Peyer's patch (tissue), 4 donors: Measurements from ENCODE around the gene SMIM38. TPM values are rescaled to one million over a fixed set of nuclear protein-coding genes. Genes with fewer than 3 reads are reported as not detected.

Source experiments
- DNase-seq, 3 donors: peaks; one replicate each; pipeline ENCODE4 v3.0.0-alpha.2; 2017 to 2019
- H3K27ac ChIP-seq, 4 donors: fragments of 200-600 bp; sonication (generic); one replicate each; pipeline ENCODE4 v1.5.1; 2016 to 2019
- H3K27me3 ChIP-seq, 2 donors: fragments of 200-600 bp; sonication (generic); one replicate each; pipeline ENCODE4 v1.5.1; 2019
- H3K36me3 ChIP-seq, 3 donors: fragments of 200-600 bp; sonication (generic); one replicate each; pipeline ENCODE4 v1.5.1; 2016 to 2019
- H3K4me1 ChIP-seq, 4 donors: fragments of 200-600 bp; sonication (generic); one replicate each; pipeline ENCODE4 v1.5.1; 2016 to 2019
- H3K4me3 ChIP-seq, 4 donors: fragments of 200-600 bp; sonication (generic); 1 replicate in 3 of 4; 2 replicates in 1 of 4; pipeline ENCODE4 v1.5.1; 2016 to 2019; ENCODE audit warnings: mild to moderate bottlenecking in 1 of 4
- H3K9me3 ChIP-seq, 4 donors: fragments of 200-600 bp; sonication (generic); one replicate each; pipeline ENCODE4 v1.5.1; 2016 to 2019; ENCODE audit warnings: mild to moderate bottlenecking in 1 of 4
- POLR2A ChIP-seq, 2 donors: fragments of 450-650 bp; IDR thresholded peaks; one replicate each; pipeline ENCODE4 v1.5.1; 2017; ENCODE audit warnings: antibody characterized with exemption in 2 of 2, mild to moderate bottlenecking in 2 of 2, moderate library complexity in 2 of 2
- total RNA-seq, 4 donors: library from RNA; depleted of rRNA; stranded (reverse); fragments of >200 nt; gene quantifications; one replicate each; pipeline ENCODE4 v1.1.0, GENCODE V29; 2016
- TF ChIP-seq, protein P1 (sequence below), 6 experiments: fragments of 450-650 bp in 4 of 6; fragments of 200-600 bp in 2 of 6; sonication (generic) in 1 of 6; IDR thresholded peaks; one replicate each; pipeline ENCODE4 v1.5.1; 2017 to 2019; ENCODE audit warnings: antibody characterized with exemption in 6 of 6, mild to moderate bottlenecking in 3 of 6, moderate library complexity in 1 of 6

The SMIM38 gene
- total RNA-seq, 4 donors from 2014 or later, result 0.95 to 2.8 TPM; not detected in 2

DNA sequence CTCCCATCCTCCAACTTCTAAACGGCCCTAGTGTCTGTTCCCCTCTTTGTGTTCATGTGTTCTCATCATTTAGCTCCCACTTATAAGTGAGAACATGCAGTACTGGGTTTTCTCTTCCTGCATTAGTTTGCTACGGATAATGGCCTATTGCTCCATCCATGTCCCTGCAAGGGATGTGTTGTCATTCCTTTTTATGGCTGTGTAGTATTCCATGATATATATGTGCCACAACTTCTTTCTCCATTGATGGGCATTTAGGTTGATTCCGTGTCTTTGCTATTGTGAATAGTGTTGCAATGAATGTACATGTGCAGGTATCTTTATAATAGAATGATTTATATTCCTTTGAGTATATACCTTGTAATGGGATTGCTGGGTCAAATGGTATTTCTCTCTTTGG lies 5.6 kb upstream of the SMIM38 start:
- peaks cover 0 to 5% (median 0%) of the 10 kb centered on the region in 4 donors for H3K9me3 ChIP-seq
- no peaks in the 10 kb centered on the region for H3K27me3 ChIP-seq
- H3K36me3 ChIP-seq, result no peaks in the 10 kb centered on the region
- H3K27ac ChIP-seq, result no peak overlapping the region
- DNase-seq, result no peak
- TF ChIP-seq POLR2A (IDR thresholded peaks at IDR 0.05), result no peak
- TF ChIP-seq, protein P1, sequence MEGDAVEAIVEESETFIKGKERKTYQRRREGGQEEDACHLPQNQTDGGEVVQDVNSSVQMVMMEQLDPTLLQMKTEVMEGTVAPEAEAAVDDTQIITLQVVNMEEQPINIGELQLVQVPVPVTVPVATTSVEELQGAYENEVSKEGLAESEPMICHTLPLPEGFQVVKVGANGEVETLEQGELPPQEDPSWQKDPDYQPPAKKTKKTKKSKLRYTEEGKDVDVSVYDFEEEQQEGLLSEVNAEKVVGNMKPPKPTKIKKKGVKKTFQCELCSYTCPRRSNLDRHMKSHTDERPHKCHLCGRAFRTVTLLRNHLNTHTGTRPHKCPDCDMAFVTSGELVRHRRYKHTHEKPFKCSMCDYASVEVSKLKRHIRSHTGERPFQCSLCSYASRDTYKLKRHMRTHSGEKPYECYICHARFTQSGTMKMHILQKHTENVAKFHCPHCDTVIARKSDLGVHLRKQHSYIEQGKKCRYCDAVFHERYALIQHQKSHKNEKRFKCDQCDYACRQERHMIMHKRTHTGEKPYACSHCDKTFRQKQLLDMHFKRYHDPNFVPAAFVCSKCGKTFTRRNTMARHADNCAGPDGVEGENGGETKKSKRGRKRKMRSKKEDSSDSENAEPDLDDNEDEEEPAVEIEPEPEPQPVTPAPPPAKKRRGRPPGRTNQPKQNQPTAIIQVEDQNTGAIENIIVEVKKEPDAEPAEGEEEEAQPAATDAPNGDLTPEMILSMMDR (IDR thresholded peaks at IDR 0.05), result no peak
- no peaks in the 10 kb centered on the region for H3K4me1 ChIP-seq
- H3K4me3 ChIP-seq, result no peak overlapping the region

DNA sequence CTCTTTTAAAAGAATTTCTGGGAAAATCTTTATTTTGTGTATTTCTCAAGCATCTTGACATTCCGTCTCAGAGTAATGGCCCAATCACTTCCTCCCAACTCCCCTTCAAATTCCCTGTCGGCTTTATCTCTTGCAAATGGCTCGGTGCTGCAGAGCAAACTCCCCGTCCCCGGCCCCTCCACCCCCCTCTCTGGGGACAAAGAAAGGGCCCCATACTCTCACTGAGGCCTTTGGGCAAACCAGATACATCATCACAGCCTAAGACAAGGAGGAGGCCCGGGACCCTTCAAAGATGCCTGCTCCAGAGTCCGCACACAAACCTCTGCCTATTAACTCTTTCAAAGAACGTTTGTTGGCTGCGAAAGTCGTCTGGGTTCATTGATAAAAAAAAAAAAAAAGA lies 3.9 kb upstream of the SMIM38 start:
- no peaks in the 10 kb centered on the region for H3K36me3 ChIP-seq
- no peak for DNase-seq
- H3K4me3 ChIP-seq, result no peak overlapping the region
- TF ChIP-seq POLR2A (IDR thresholded peaks at IDR 0.05), result no peak
- TF ChIP-seq, protein P1 (IDR thresholded peaks at IDR 0.05), result no peak
- no peaks in the 10 kb centered on the region for H3K9me3 ChIP-seq
- H3K27me3 ChIP-seq, result no peaks in the 10 kb centered on the region
- no peak overlapping the region for H3K27ac ChIP-seq
- H3K4me1 ChIP-seq, result peaks cover 0 to 2% (median 0%) of the 10 kb centered on the region in 4 donors

DNA sequence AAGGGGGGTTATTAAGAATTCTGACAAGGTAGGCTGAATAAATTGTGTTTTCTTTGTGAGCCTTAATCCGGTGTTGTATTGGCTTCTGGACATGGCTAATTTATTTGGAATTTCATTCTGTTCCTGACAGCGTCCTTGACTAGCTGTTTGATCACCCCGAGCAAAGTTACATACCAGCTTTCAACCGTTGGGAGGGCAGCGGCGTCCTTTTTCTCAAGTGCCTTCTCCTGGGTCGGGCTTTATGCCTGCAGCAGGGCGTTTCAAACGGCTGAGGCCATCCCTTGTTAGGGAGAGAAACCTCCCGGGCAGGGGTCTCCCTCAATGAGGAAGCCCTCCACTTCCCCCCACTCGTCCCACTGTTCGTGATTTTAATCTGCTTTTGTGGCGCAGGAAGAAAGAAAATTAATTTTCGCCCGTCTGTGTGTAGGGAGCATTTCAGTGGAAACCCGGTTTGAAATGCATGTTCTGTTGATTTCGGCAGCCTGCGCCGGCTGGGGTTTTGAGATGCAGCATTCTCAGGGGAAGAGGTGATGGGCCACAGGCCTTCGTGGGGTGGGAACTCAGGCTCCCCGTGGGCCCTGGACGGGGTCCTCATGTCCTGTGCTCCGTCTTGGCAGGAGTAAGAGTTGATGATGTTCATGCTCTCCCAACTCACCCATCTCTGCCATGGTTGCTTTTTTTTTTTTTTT lies 2.9 kb upstream of the SMIM38 start:
- Histone ChIP-seq H3K36me3 (no peaks in the 10 kb centered on the region), H3K4me3 (no peak overlapping the region), H3K4me1 (peaks cover 0 to 9% (median 0%) of the 10 kb centered on the region in 4 donors), H3K27ac (no peak overlapping the region), H3K27me3 (no peaks in the 10 kb centered on the region), H3K9me3 (no peaks in the 10 kb centered on the region)
- no peak for DNase-seq
- no peak for TF ChIP-seq POLR2A (IDR thresholded peaks at IDR 0.05)

DNA sequence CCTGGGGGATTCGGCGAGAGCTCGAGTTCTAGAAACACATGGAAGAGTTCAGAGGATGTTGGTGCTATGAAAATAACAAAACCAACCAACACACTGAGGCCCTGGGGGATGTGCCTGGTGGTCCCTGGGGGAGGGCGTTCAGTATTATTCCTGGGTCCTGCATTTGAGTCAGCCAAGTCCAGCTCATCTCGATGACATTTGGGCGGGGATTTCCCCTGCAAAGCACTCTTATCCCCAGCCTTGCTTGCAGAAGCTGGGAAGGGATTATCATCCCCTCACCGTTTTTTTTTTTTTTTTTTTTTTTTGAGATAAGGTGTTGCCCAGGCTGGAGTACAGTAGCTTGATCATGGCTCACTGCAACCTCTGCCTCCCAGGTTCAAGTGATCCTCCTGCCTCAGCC lies 2.1 kb upstream of the SMIM38 start:
- Histone ChIP-seq H3K4me3 (no peak overlapping the region), H3K9me3 (no peaks in the 10 kb centered on the region), H3K27ac (no peak overlapping the region), H3K4me1 (peaks cover 0 to 9% (median 0%) of the 10 kb centered on the region in 4 donors), H3K36me3 (no peaks in the 10 kb centered on the region), H3K27me3 (no peaks in the 10 kb centered on the region)
- no peak for DNase-seq
- TF ChIP-seq, protein P1 (IDR thresholded peaks at IDR 0.05), result no peak
- no peak for TF ChIP-seq POLR2A (IDR thresholded peaks at IDR 0.05)

DNA sequence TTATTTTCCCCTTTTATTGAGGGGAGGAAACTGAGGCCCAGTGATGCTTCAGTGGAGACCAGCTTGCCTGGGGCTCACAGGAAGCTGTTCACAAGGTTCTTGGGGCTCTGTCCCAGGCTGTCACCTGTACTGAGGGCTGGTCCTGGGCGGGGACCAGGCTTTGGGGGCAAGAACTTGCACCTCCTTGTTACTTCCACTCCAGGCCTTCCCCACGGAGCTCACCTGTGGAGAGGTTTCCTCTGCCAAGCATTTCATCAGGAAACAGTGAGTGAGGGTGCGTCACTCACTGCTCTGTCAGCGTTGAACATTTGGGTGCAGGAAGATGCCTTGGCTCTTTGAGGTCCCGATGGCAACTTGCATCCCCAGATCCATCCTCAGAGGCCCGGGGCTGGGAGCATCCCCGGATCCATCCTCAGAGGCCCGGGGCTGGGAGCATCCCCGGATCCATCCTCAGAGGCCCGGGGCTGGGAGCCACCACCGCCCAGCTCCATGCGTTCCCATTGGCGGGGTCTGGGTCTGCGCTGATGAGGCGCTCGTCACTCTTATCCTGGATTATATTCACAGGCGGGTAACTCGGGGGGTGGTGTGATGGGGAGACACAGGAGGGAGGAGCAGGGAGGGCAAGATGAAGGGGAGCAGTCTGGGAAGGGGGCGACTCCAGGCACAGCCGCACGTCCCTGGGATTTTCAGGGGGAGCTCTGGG lies 1.4 kb upstream of the SMIM38 start:
- Histone ChIP-seq H3K36me3 (no peaks in the 10 kb centered on the region), H3K27ac (no peak overlapping the region), H3K27me3 (no peaks in the 10 kb centered on the region), H3K9me3 (no peaks in the 10 kb centered on the region), H3K4me3 (no peak overlapping the region), H3K4me1 (peaks cover 0 to 9% (median 0%) of the 10 kb centered on the region in 4 donors)
- DNase-seq, result no peak
- TF ChIP-seq POLR2A (IDR thresholded peaks at IDR 0.05), result no peak
- TF ChIP-seq, protein P1 (IDR thresholded peaks at IDR 0.05), result no peak

DNA sequence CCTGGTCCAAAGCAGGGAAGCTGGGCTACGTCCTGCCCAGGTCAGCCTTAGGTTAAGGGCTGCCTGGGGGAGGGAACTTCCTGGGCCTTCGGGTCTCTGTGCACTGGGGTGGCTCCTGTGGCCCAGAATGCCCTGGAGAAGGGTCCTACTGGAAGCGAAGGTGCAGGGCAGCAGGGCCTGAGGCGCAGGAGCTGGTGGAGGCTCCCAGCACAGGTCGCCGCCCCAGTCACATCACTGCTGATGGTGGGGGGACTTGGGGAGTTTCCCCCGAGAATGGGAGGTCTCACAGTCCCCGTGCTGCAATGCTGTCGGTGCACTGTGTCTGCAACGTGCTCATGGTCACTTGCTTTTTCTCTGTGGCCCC lies 815 bp upstream of the SMIM38 start:
- H3K27ac ChIP-seq, result no peak overlapping the region
- H3K4me1 ChIP-seq, result peaks cover 0 to 9% (median 0%) of the 10 kb centered on the region in 4 donors
- no peaks in the 10 kb centered on the region for H3K9me3 ChIP-seq
- no peak overlapping the region for H3K4me3 ChIP-seq
- no peaks in the 10 kb centered on the region for H3K36me3 ChIP-seq
- no peak for DNase-seq
- TF ChIP-seq POLR2A (IDR thresholded peaks at IDR 0.05), result no peak
- TF ChIP-seq, protein P1 (IDR thresholded peaks at IDR 0.05), result no peak
- H3K27me3 ChIP-seq, result no peaks in the 10 kb centered on the region
